ENCODE data around the gene SEC24B.

GRCh38 chr4:109419679-109420078, 13.9 kb upstream of the SEC24B start:
- TF ChIP-seq CTCF (IDR thresholded peaks at IDR 0.05) = no peak
- no peak for TF ChIP-seq POLR2A (IDR thresholded peaks at IDR 0.05)

Measured in thyroid gland (tissue), 4 donors.